ENCODE measurements around the gene FAM72A.
"Not testable (repeated sequence)": the region's sequence is repeated elsewhere in the genome, so short reads cannot be mapped to it uniquely, and the experiment has no call there.

Gene FAM72A

DNA sequence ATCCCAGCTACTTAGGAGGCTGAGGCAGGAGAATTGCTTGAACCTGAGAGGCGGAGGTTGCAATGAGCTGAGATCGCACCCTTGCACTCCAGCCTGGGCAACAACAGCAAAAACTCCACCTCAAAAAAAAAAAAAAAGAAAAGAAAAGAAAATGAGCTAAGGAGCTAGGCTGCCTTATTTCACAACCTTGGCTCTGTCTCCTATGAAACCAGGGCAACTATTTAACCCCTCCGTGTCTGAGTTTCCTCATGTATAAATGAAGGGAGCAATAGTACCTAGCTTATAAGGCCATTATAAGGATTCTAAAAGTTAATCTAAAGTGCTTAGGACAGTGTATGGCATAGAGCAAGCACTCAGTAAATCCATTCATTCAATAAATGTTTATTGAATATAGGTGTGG lies 32.8 kb downstream of the FAM72A start:
- not testable (repeated sequence) for DNase-seq (ENCODE audit: low spot score)

DNA sequence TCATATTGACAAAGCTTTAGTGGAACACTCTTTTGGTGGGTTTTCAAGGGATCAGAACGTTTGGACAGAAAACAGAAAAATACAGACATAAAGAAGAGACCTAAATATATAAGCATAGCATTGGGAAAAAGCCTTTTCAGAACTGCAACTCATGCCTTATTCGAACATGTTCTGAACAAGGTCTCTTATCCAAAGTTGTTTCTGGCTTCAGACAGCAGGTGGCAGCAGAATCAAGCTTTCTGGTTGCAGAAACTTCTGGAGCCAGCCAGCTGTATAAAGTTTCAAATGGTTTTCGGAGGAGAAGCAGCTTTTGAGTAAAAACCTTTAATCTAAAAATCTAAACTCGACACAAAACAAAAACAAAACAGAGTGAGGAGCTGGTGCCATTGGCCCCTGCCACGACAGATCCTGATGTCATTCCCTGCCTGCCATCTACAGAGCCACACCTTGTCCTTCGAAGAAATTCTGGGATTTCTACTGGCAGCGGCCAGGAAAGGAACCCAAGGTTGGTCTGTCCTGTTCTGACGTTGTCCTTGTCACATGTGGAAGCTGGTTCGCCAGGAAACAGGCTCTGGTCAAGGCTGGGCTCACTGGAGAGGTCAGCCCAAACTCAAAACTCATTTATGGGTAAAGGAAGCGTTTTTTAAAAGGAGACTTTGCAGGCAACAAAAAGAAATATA lies 35.1 kb downstream of the FAM72A start:
- not testable (repeated sequence) for DNase-seq (ENCODE audit: low spot score)

DNA sequence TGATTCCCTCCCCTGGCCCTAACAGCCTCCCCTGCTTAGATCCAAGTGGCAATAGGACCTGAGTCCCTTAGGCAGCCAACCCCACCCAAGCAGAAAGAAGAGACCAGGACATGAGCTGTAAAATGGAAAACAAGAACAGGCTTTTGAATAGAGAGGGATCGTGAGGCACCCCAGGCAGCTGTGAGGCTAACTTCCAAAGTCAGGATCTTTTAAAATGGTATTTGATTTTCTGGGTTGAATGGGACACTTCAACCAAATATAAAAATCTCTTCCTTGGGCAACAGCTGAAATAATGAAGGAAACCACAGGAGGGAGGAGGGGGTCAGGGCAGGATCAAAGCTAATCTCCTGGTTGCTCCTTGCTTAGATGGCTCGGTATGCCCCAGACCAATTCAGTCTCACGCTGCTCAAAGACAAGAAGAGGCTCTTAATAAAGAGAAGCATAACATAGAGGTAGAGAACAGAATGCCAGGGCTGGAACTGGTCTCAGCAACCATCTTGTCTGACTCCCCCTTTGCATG lies 56.8 kb downstream of the FAM72A start:
- DNase-seq (ENCODE audit: low spot score): no peak

DNA sequence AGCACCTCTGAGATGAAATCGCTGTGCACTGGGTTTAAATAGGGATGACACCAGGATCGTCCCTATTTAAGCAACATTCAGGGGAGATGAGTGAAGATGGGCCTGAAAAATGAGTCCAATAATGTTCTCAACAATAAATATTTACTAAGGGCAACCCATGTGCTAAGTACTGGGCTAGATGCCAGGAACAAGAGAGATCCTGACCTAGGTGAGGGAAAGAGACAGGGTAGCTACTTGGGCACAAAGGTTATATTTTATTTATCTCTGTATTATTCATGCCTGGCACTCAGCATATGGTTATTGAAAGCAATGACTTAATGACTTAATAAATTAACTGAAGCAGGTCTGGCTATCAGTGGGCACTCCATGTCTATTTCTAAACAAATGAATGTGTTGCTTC lies 58.0 kb downstream of the FAM72A start:
- no peak for DNase-seq (ENCODE audit: low spot score)

DNA sequence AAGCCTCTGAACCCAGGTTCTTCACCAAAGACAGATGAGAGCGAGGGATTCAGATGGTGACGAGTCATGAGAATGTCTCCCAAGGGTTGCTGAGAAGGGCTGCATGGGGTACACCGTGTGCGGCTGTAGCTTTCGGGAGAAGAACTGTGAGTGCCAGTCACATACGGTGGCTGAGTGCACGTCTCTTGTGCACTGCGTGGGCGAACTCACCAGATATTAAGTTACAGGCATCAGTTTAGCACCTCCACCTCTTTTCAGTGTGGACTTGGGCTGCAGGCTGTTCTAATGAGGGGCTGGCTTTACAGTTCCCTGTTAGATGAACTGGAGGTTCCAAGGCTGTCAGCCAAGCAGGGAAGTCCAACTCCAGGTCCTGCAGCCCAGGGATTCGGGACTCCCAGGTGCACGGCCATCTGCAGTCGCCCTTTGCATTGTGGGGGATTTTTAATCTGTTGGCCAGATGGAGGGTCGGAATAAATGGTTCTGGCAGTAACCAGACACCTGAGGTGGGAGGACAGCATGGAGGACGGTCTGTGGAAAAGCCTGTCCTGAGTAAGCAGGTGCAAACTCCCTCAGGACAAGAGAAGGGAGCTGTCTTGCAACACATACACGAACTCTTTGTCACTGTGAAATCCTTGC lies 59.0 kb downstream of the FAM72A start:
- no peak for DNase-seq (ENCODE audit: low spot score)

DNA sequence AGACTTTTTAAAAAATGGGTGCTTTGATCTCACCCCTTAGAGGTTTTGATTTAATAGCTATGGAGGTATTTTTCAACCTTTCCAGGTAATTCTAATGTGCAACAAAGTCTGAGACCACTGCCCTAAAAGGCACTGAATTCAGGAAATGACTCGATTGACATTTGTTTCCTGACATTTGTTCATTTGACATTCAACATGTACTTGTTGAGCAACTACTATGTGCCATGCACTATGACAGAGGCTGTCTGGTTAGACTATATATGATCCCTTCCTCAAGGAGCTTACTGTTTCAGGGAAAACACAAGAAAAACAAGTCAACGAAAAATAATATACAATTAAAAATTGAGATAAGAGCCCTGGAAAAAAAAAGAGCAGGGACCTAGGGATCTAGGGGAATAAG lies 59.9 kb downstream of the FAM72A start:
- DNase-seq (ENCODE audit: low spot score): no peak

DNA sequence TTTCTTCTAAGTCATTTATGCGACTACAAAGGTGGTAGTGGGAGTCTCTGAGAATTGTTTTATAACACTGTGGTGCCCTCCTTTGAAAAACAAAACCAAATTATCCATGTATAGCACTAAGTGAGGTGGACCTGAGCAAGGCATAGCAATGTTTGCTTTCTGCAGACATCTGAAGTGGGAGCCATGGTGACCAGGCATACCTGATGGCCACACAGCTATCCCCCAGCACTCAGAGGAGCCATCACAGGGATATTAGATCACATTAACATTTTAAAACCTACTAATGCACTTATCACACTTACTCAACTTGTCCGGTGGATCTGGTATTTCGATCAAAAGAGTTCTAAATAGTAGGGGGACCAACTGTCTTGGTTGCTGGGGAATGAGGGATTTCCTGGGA lies 60.6 kb downstream of the FAM72A start:
- DNase-seq (ENCODE audit: low spot score): no peak

DNA sequence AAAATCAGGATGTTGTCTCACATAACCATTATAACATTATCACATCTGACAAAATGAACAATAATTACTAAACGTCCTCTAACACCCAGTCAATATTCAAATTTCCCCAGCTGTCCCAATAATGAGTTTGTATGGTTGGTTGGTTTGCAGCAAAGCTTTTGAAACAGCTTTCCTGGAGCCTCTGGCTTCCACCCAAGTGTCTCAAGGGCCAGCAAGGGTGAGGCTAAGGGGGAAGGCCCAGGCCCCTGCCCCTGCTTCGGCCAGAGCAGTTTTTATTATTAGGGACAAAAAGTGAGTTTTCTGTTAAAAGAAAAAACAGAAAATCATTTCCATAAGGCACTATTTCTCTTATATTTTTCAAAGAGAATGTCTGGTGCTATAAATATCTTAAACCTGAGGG lies 66.4 kb downstream of the FAM72A start:
- DNase-seq (ENCODE audit: low spot score): no peak
